Prostate gland (tissue), 2 donors: ENCODE data around the gene UCK2.

Experiments
- POLR2A ChIP-seq: fragments of 450-650 bp; IDR thresholded peaks from one replicate; pipeline ENCODE4 v1.6.1; 2016; ENCODE audit warnings: antibody characterized with exemption, mild to moderate bottlenecking
- POLR2AphosphoS5 ChIP-seq: sonication (generic); formaldehyde crosslinking; IDR thresholded peaks from one replicate; pipeline ENCODE4 v1.6.1; 2017; ENCODE audit warnings: antibody characterized with exemption
- TF ChIP-seq, protein P1 (sequence below), 4 experiments: fragments of 200-600 bp in 2 of 4; fragments of 450-650 bp in 2 of 4; sonication (generic) in 2 of 4; IDR thresholded peaks; 1 replicate in 3 of 4; 2 replicates in 1 of 4; pipeline ENCODE4 v1.5.1; 2016 to 2019; ENCODE audit warnings: antibody characterized with exemption in 4 of 4, mild to moderate bottlenecking in 2 of 4, moderate library complexity in 2 of 4

DNA sequence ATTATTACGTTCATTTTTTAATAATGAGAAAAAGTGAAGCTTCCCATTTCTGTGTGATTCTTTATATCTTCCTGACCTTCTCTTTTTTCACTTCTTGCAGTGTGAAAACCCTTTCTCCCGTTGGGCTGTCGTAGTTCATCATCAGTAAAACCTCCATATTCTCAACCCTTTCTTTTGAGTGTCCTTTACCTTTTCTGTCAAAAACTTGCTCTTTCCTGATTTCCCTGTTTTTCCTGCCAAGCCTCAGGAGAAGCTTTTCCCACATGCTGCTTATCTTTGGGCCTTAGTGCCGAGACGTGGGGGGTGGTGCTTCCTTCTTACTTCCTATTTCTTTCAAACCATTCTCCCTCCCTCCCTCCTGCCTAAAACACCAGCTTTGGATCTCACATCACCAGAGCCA lies 46.1 kb downstream of the UCK2 start:
- TF ChIP-seq POLR2AphosphoS5 = no peak
- TF ChIP-seq, protein P1, sequence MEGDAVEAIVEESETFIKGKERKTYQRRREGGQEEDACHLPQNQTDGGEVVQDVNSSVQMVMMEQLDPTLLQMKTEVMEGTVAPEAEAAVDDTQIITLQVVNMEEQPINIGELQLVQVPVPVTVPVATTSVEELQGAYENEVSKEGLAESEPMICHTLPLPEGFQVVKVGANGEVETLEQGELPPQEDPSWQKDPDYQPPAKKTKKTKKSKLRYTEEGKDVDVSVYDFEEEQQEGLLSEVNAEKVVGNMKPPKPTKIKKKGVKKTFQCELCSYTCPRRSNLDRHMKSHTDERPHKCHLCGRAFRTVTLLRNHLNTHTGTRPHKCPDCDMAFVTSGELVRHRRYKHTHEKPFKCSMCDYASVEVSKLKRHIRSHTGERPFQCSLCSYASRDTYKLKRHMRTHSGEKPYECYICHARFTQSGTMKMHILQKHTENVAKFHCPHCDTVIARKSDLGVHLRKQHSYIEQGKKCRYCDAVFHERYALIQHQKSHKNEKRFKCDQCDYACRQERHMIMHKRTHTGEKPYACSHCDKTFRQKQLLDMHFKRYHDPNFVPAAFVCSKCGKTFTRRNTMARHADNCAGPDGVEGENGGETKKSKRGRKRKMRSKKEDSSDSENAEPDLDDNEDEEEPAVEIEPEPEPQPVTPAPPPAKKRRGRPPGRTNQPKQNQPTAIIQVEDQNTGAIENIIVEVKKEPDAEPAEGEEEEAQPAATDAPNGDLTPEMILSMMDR (IDR thresholded peaks at IDR 0.05) = no peak
- TF ChIP-seq POLR2A = no peak
